Activated CD4-positive, alpha-beta T cell treated with anti-CD3 and anti-CD28 coated beads for 4 hours (primary cell): ENCODE results near the gene TXNDC12.

Experiments used
- DNase-seq, 2 donors: peaks; one replicate each; pipeline ENCODE4 v3.0.0-alpha.2; 2020

The TXNDC12 gene

DNA sequence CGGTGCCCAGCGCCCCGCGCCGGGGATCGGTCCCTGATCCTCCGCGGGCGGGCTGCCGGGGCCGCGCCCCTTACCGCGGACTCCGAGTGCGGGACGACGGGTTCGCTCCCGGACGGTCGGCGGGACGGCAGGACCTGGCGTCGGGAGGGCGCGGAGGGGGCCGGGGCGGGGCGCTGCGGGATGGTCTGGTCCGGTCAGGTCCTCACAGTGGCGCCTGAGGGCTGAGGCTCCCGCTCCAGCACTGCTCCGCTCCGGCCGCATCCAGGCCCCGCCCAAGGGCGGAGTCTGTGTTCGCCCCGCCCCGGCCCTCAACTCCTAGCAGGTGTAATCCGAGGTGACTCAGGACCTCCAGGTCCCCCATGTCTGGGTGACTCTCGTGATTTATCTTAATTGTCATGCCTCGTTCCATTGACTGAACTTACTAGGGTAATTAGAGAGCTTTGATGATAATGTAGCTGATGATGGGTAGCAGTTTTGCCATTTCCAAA is 64.5 kb downstream of the TXNDC12 start, which contains the start of gene RAB3B:
TSS of gene RAB3B (minus strand) at position 223 of the 488 bp plus-strand sequence. CDS start 13,583 bp downstream, outside the sequence.
- peak; percentile 77 to 91 for DNase-seq

- DNase-seq: no peak
Measured at GRCh38 chr1:51989582-51990477, 65.2 kb downstream of the TXNDC12 start.

DNA sequence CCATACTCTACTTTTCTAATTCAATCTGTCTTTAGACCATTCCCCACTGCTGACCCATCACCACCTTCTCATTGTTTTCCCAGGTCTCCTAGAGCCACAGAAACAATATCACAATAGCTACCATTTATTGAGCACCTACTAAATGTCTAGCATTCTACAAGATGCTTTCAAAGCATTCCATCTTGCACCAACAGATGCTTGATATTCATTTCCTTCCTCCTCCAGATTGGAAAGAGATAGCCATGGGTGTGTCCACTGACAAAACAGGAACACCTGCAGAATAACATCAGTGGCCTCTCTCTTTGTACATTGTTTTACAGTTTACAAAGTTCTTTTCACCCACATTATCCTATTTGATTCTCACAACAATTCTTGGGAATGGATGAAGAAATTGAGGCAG is 66.7 kb downstream of the TXNDC12 start:
- no peak for DNase-seq

GRCh38 chr1:51986718-51987117 is 68.3 kb downstream of the TXNDC12 start:
- DNase-seq: no peak

DNA sequence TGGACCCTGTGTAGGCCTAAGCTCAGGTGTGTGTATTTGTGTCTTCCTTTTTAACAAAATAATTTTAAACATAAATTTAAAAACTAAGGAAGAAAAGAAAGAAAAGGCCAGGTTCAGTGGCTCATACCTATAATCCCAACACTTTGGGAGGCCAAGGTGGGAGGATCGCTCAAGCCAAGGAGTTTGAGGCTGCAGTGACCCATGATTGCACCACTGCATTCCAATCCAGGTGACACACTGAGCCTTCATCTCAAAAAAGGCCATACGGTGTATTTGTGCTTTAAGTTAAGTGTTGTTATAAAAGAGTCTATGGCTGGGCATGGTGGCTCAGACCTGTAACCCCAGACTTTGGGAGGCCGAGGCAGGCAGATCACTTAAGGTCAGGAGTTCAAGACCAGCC is 72.8 kb downstream of the TXNDC12 start:
- no peak for DNase-seq

DNA sequence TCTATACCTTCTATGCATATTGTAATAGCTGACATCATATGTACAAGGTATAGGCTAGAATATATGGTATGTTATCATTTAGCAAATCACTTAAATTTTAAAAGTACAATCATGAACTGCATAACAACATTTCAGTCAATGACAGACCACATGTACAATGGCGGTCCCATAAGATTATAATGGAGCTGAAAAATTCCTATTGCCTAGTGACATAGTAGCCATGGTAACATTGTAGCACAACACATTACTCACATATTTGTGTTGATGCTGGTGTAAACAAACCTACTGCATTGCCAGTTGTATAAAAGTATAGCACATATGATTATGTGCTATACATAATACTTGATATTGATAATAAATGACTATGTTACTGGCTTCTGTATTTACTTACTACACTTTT is 73.4 kb downstream of the TXNDC12 start:
- no peak for DNase-seq

GRCh38 chr1:51978099-51978498 is 76.9 kb downstream of the TXNDC12 start:
- no peak for DNase-seq

DNA sequence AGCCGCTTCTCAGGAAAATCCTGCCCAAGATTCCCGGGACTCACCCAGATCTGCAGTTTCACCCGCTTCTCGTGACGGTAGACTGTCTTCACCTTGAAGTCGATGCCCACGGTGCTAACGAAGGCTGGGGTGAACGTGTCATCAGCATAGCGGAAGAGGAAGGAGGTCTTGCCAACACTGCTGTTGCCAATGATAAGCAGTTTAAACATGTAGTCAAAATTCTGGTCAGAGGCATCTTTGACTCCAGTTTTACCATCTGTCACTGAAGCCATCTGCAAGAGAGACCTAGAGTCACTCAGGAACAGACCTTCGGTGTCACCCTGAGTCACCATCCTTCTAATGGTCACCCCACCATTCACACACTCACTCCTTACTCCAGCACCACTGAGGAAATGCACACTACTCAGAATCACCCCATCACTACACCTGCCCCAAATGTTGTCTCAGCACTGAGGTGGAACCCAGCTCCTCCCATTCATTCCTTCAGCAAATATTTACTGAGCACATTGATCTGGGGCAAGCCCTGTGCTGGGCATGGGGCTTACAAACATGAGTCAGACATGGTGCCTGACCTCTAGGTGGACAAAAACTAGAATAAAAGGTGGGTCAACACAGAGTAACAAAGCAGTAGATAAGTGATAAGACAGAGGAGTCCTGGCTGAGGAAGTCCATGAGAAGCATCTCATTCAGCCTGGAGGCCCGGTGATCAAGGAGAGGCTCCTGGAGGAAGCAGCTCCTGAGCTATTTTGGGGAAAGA is 78.0 kb downstream of the TXNDC12 start:
- DNase-seq: no peak

DNA sequence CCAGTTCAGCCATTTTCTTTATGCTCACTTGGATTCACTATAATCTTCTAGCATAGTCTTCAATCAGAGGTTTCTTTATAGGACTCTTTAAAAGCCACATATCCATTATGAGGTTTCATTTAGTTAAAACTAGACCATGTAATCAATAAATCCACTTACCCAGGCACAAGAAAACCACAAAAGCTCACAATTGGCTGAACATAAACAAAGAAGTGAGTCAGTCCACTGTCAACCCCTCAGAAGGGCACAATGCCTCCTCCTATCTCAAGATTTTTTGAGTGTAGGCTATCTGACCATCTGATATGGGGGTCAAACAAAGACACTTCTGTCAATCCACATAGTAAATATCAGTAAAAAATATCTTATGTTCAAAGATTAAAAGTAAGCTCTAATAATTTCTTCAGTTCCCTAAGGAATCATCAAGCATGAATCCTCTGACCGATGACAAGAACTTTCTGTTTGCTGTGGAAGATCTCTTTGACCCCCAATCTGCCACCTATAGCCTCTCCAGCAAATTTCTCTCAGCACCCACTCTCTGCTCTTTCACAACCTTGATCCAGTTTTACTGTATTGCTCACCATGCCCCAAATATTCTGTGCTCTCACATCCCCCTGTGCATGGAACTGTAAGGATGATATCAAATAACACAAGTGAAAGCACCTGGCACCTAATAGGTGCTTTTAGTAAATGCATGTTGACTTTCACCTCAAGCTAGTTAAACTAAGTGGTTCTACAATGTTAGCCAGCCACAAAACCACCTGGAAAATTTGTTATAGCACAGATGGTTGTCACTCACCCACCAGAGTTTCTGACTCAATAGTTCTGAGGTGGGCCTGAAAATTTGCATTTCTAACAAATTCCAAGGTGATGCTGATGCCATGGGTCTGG is 81.2 kb downstream of the TXNDC12 start:
- DNase-seq: no peak
